SK-N-SH (cell line): ENCODE results near the gene SMG1. TPM values are rescaled to one million over a fixed set of nuclear protein-coding genes. Genes with fewer than 3 reads are reported as not detected.

Experiments
- CTCF ChIA-PET: fragments of 300-600, 350-600 bp; formaldehyde crosslinking; extraction: SDS; loops from one replicate; lab custom pipeline; 2021; lab: Yijun Ruan, JAX
- POLR2A ChIA-PET: fragments of 350-600 bp; sonication (Branson Sonifier 250); formaldehyde crosslinking; extraction: SDS; loops from one replicate; lab custom pipeline; 2020; ENCODE audit warnings: antibody characterized with exemption, inconsistent platforms; lab: Yijun Ruan, JAX
- DNase-seq: peaks from one replicate; pipeline ENCODE4 v3.0.0; 2012
- H2AFZ ChIP-seq: fragments of 200-600 bp; sonication (generic); 2 replicates; pipeline ENCODE4 v1.8.1; 2016; ENCODE audit warnings: antibody characterized with exemption, mild to moderate bottlenecking, low read depth
- H3F3A ChIP-seq: fragments of 200-600 bp; sonication (generic); replicated peaks from 2 replicates; pipeline ENCODE3; 2016; ENCODE audit warnings: antibody characterized with exemption, mild to moderate bottlenecking; ENCODE audit not compliant: insufficient read depth
- H3K27ac ChIP-seq, 2 experiments: fragments of 200-500 bp in 1 of 2; fragments of 200-600 bp in 1 of 2; sonication (Bioruptor generic) in 1 of 2; sonication (generic), shearing (Covaris generic) in 1 of 2; 2 replicates each; pipeline versions ENCODE4 v1.5.1 to v1.6.1; 2014 to 2016; ENCODE audit warnings: low read depth in 2 of 2, inconsistent platforms in 1 of 2, low read length in 1 of 2, mild to moderate bottlenecking in 1 of 2, mixed read lengths in 1 of 2
- H3K27me3 ChIP-seq: fragments of 200-600 bp; sonication (generic), shearing (Covaris generic); 2 replicates; pipeline ENCODE4 v1.6.1; 2016; ENCODE audit warnings: mixed run types; ENCODE audit not compliant: insufficient read depth
- H3K36me3 ChIP-seq, 2 experiments: fragments of 200-500 bp in 1 of 2; fragments of 200-600 bp in 1 of 2; sonication (Bioruptor generic) in 1 of 2; sonication (generic) in 1 of 2; replicated peaks in 1 of 2; 2 replicates each; pipeline versions ENCODE3 to v1.5.1; 2014 to 2016; ENCODE audit warnings: low read length in 1 of 2, mild to moderate bottlenecking in 1 of 2; ENCODE audit not compliant: insufficient read depth in 2 of 2, control insufficient read depth in 1 of 2
- H3K4me1 ChIP-seq, 2 experiments: fragments of 200-500 bp in 1 of 2; fragments of 200-600 bp in 1 of 2; sonication (Bioruptor generic) in 1 of 2; sonication (generic), shearing (Covaris generic) in 1 of 2; 2 replicates each; pipeline versions ENCODE4 v1.5.1 to v1.6.1; 2014 to 2016; ENCODE audit warnings: low read depth in 1 of 2, low read length in 1 of 2, mixed run types in 1 of 2; ENCODE audit not compliant: insufficient read depth in 2 of 2, control insufficient read depth in 1 of 2
- H3K4me2 ChIP-seq: fragments of 200-600 bp; sonication (generic), shearing (Covaris generic); 2 replicates; pipeline ENCODE4 v1.6.1; 2017; ENCODE audit warnings: mixed run types
- H3K4me3 ChIP-seq, 2 experiments: fragments of 200-500 bp in 1 of 2; fragments of 200-600 bp in 1 of 2; sonication (Bioruptor generic) in 1 of 2; sonication (generic), shearing (Covaris generic) in 1 of 2; 2 replicates each; pipeline versions ENCODE4 v1.5.1 to v1.8.1; 2014 to 2016; ENCODE audit warnings: low read depth in 2 of 2, inconsistent platforms in 1 of 2, low read length in 1 of 2, mild to moderate bottlenecking in 1 of 2, mixed read lengths in 1 of 2, moderate library complexity in 1 of 2
- H3K79me2 ChIP-seq: fragments of 200-600 bp; sonication (generic); 2 replicates; pipeline ENCODE4 v1.8.1; 2017; ENCODE audit warnings: mild to moderate bottlenecking; ENCODE audit not compliant: insufficient read depth
- H3K9ac ChIP-seq: fragments of 200-600 bp; sonication (generic); 2 replicates; pipeline ENCODE4 v1.6.1; 2017; ENCODE audit warnings: mixed run types
- H3K9me2 ChIP-seq: fragments of 200-600 bp; sonication (generic); 2 replicates; pipeline ENCODE4 v1.6.1; 2017; ENCODE audit warnings: mixed run types
- H3K9me3 ChIP-seq: fragments of 200-600 bp; sonication (generic); 2 replicates; pipeline ENCODE4 v1.6.1; 2017; ENCODE audit warnings: mixed run types, mild to moderate bottlenecking, moderate library complexity
- H4K20me1 ChIP-seq: fragments of 200-600 bp; sonication (generic); 2 replicates; pipeline ENCODE4 v1.6.1; 2017; ENCODE audit warnings: mild to moderate bottlenecking, mixed run types; ENCODE audit not compliant: insufficient read depth
- CTCF ChIP-seq: fragments of 200-600 bp; sonication (generic); IDR thresholded peaks from 2 replicates; pipeline ENCODE4 v1.6.1; 2017; ENCODE audit warnings: antibody characterized with exemption, mild to moderate bottlenecking, moderate library complexity
- ELF1 ChIP-seq: IDR thresholded peaks from 2 replicates; pipeline ENCODE4 v1.4.0; 2012
- GATA2 ChIP-seq: sonication (generic); formaldehyde crosslinking; IDR thresholded peaks from 2 replicates; pipeline ENCODE4 v1.5.0; 2020; ENCODE audit warnings: mild to moderate bottlenecking, missing genetic modification reagents
- MXI1 ChIP-seq: IDR thresholded peaks from 2 replicates; pipeline ENCODE4 v1.6.1; 2012; ENCODE audit warnings: mild to moderate bottlenecking, low read depth, low read length, improper control_type of control experiment
- PBX3 ChIP-seq: IDR thresholded peaks from 2 replicates; pipeline ENCODE4; 2012
- RFX5 ChIP-seq: IDR thresholded peaks from 2 replicates; pipeline ENCODE4 v1.6.1; 2012; ENCODE audit warnings: mild to moderate bottlenecking, improper control_type of control experiment, low read length
- RXRA ChIP-seq: IDR thresholded peaks from 2 replicates; pipeline ENCODE4 v1.4.0; 2012; ENCODE audit warnings: low read depth, mild to moderate bottlenecking, borderline replicate concordance
- SIN3A ChIP-seq: IDR thresholded peaks from 2 replicates; pipeline ENCODE4 v1.6.1; 2012; ENCODE audit warnings: low read depth, mild to moderate bottlenecking, low read length, moderate library complexity, borderline replicate concordance
- TAF1 ChIP-seq: IDR thresholded peaks from 2 replicates; pipeline ENCODE4 v1.6.1; 2012; ENCODE audit warnings: low read depth, mild to moderate bottlenecking, low read length, moderate library complexity, borderline replicate concordance
- TEAD4 ChIP-seq: IDR thresholded peaks from 2 replicates; pipeline ENCODE4 v1.4.0; 2012; ENCODE audit warnings: mild to moderate bottlenecking, borderline replicate concordance; ENCODE audit not compliant: insufficient read depth
- USF1 ChIP-seq: IDR thresholded peaks from 2 replicates; pipeline ENCODE4 v1.4.0; 2012; ENCODE audit warnings: low read depth, borderline replicate concordance
- YY1 ChIP-seq: IDR thresholded peaks from 2 replicates; pipeline ENCODE4 v1.4.0; 2012; ENCODE audit warnings: low read depth, mild to moderate bottlenecking
- ZBTB33 ChIP-seq: IDR thresholded peaks from 2 replicates; pipeline ENCODE4 v1.4.0; 2012; ENCODE audit warnings: low read depth, borderline replicate concordance
- WGBS: methylation state at CpG from one replicate; pipeline ENCODE4 v1.1.6; 2017; ENCODE audit warnings: low lambda C conversion rate; 5-methylcytosine and 5-hydroxymethylcytosine counted together
- polyA plus RNA-seq, 3 experiments: library from polyadenylated mRNA; depleted of rRNA; stranded (reverse); fragments of >200 nt; gene quantifications; 2 replicates each; pipeline ENCODE4 v1.2.3, GENCODE V29; 2012
- TF ChIP-seq, protein P1 (sequence below): IDR thresholded peaks from 2 replicates; pipeline ENCODE4 v1.6.1; 2012; ENCODE audit warnings: mild to moderate bottlenecking, low read depth, low read length, moderate library complexity

The SMG1 gene
- polyA plus RNA-seq, 1 of the 3 experiments (the other 2 are of a cell fraction) = 11.2 TPM

DNA sequence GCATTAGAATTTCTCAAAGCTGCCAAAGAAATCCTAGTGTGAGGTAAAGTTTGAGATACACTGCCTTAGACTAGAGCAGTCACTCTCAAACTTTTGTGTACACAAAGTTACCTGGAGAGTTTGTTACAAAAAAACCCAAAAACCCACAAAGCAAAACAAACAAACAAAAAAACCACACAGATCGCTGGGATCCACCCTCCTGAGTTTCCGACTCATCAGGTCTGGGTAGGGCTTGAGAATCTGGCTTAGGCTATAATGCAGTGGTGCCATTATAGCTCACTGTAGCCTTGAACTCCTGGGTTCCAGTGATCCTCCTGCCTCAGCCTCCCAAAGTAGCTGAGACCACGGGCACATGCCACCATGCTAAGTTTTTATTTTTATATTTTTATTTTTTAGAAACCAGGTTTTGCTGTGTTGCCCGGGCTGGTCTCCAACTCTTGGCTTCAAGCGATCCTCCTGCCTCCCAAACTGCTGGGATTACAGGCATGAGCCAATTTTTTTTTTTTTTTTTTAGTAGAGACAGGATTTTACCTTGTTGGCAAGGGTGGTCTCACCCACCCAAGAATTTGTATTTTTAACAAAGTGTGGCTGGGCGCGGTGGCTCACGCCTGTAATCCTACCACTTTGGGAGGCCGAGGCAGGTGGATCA, 22.3 kb upstream of the SMG1 start:
- no peak overlapping the region for H3K9ac ChIP-seq
- no peak overlapping the region for H3K27ac ChIP-seq
- H3K4me3 ChIP-seq = no peak overlapping the region
- no peaks in the 10 kb centered on the region for H3F3A ChIP-seq
- POLR2A ChIA-PET = no interaction called here
- H3K79me2 ChIP-seq = no peaks in the 10 kb centered on the region
- no peaks in the 10 kb centered on the region for H3K36me3 ChIP-seq
- H3K9me3 ChIP-seq = no peaks in the 10 kb centered on the region
- H4K20me1 ChIP-seq = no peaks in the 10 kb centered on the region
- H2AFZ ChIP-seq = no peak overlapping the region
- no peaks in the 10 kb centered on the region; a peak in 1 of 4 replicates for H3K4me1 ChIP-seq
- WGBS = 83% methylated on average over 9 of the region's 9 CpGs
- no peaks in the 10 kb centered on the region for H3K27me3 ChIP-seq
- TF ChIP-seq GATA2 (CRISPR knock-in tag) (no peak), RFX5 (no peak), PBX3 (no peak), TAF1 (no peak), ZBTB33 (no peak), TEAD4 (no peak), USF1 (no peak), YY1 (no peak), ELF1 (no peak), SIN3A (no peak), MXI1 (no peak), RXRA (no peak), CTCF (no peak)
- TF ChIP-seq, protein P1, sequence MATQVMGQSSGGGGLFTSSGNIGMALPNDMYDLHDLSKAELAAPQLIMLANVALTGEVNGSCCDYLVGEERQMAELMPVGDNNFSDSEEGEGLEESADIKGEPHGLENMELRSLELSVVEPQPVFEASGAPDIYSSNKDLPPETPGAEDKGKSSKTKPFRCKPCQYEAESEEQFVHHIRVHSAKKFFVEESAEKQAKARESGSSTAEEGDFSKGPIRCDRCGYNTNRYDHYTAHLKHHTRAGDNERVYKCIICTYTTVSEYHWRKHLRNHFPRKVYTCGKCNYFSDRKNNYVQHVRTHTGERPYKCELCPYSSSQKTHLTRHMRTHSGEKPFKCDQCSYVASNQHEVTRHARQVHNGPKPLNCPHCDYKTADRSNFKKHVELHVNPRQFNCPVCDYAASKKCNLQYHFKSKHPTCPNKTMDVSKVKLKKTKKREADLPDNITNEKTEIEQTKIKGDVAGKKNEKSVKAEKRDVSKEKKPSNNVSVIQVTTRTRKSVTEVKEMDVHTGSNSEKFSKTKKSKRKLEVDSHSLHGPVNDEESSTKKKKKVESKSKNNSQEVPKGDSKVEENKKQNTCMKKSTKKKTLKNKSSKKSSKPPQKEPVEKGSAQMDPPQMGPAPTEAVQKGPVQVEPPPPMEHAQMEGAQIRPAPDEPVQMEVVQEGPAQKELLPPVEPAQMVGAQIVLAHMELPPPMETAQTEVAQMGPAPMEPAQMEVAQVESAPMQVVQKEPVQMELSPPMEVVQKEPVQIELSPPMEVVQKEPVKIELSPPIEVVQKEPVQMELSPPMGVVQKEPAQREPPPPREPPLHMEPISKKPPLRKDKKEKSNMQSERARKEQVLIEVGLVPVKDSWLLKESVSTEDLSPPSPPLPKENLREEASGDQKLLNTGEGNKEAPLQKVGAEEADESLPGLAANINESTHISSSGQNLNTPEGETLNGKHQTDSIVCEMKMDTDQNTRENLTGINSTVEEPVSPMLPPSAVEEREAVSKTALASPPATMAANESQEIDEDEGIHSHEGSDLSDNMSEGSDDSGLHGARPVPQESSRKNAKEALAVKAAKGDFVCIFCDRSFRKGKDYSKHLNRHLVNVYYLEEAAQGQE = no peak
- DNase-seq = no peak
- CTCF ChIA-PET = no interaction called here
- no peaks in the 10 kb centered on the region for H3K9me2 ChIP-seq
- H3K4me2 ChIP-seq = no peak overlapping the region
